Sciatic nerve (tissue), 2 donors: ENCODE measurements around the gene MRPL34. TPM values are rescaled to one million over a fixed set of nuclear protein-coding genes. Genes with fewer than 3 reads are reported as not detected.

ENCODE experiments used
- ATAC-seq: fragments of 200-7000 bp; cut with Tn5 transposase; one replicate; pipeline ENCODE4 v1.9.1; 2020; ENCODE audit warnings: mild to moderate bottlenecking, moderate library complexity
- DNase-seq: peaks from one replicate; pipeline ENCODE4 v3.0.0-alpha.2; 2020; ENCODE audit warnings: low spot score
- intact Hi-C: fragments of 100-400 bp; cut with DNase I; formaldehyde crosslinking; loops from one replicate; pipeline ENCODE4 v1.14.2; 2022
- total RNA-seq: library from RNA; stranded (reverse); fragmentation: NEBNext Ultra II Directional; extraction: Animal tissue kit (Norgen Biotek cat#: 25700); gene quantifications from one replicate; pipeline ENCODE4 v1.2.1, GENCODE V29; 2021
- donor health status: DM: no; HTN: no; CAD: no.
- donor health status: DM: no; HTN: no; CAD: no.

MRPL34 gene
- total RNA-seq, 1 donor from 2014 or later = 55.0 TPM

- ATAC-seq (no peak), DNase-seq (no peak)
- intact Hi-C loops = no loop called here
These were observed 29.9 kb downstream of the MRPL34 start for GRCh38 chr19:17335575-17335974.

- intact Hi-C loops = no loop called here
These were observed 31.4 kb downstream of the MRPL34 start, which contains the start of gene GTPBP3 for GRCh38 chr19:17336872-17337674. TSS of gene GTPBP3 (plus strand) at chr19:17337553. CDS start at chr19:17337612, 59 bp downstream.

GRCh38 chr19:17337675-17338432 is 32.2 kb downstream of the MRPL34 start:
- DNase-seq = no peak
- no peak for ATAC-seq
- intact Hi-C loops = no loop called here

More at GRCh38 chr19:17336872-17337674, 31.4 kb downstream of the MRPL34 start, which contains the start of gene GTPBP3:
- DNase-seq = peak; percentile 97
- ATAC-seq = peak; percentile 96

GRCh38 chr19:17338433-17339078 is 32.9 kb downstream of the MRPL34 start:
- DNase-seq = no peak
- intact Hi-C loops = no loop called here
- ATAC-seq = no peak

GRCh38 chr19:17339088-17339741 is 33.5 kb downstream of the MRPL34 start:
- no peak for ATAC-seq
- intact Hi-C loops = no loop called here
- DNase-seq = no peak

GRCh38 chr19:17340302-17340870 is 34.7 kb downstream of the MRPL34 start:
- ATAC-seq (no peak), DNase-seq (no peak)
- intact Hi-C loops = no loop called here

GRCh38 chr19:17340871-17341357 is 35.2 kb downstream of the MRPL34 start:
- peak; percentile 63 for DNase-seq
- intact Hi-C loops = no loop called here

GRCh38 chr19:17341386-17341785 is 35.7 kb downstream of the MRPL34 start:
- ATAC-seq (no peak), DNase-seq (no peak)
- intact Hi-C loops = no loop called here

More at GRCh38 chr19:17340871-17341357, 35.2 kb downstream of the MRPL34 start:
- ATAC-seq = no peak

GRCh38 chr19:17341845-17342244 is 36.2 kb downstream of the MRPL34 start:
- no peak for DNase-seq
- intact Hi-C loops = no loop called here
- no peak for ATAC-seq

GRCh38 chr19:17346109-17346671 is 40.5 kb downstream of the MRPL34 start:
- DNase-seq = peak; percentile 87

GRCh38 chr19:17347361-17347760 is 41.7 kb downstream of the MRPL34 start:
- ATAC-seq (peak; percentile 64), DNase-seq (no peak)
- intact Hi-C loops = loop anchor here (5.0 kb wide), 1 partner anchor 35 kb away; no protein-coding TSS in a partner anchor

More at GRCh38 chr19:17346109-17346671, 40.5 kb downstream of the MRPL34 start:
- intact Hi-C loops = loop anchor here (5.0 kb wide), 1 partner anchor 36 kb away; no protein-coding TSS in a partner anchor
- ATAC-seq = peak; percentile 87

GRCh38 chr19:17347877-17348276 is 42.2 kb downstream of the MRPL34 start:
- DNase-seq = no peak
- intact Hi-C loops = loop anchor here (5.0 kb wide), 1 partner anchor 34 kb away; no protein-coding TSS in a partner anchor
- ATAC-seq = no peak

- ATAC-seq = peak; percentile 76
- intact Hi-C loops = loop anchor here (5.0 kb wide), 1 partner anchor 34 kb away; no protein-coding TSS in a partner anchor
- peak; percentile 74 for DNase-seq
These were observed 43.0 kb downstream of the MRPL34 start for GRCh38 chr19:17348700-17349099.

GRCh38 chr19:17351815-17352435 is 46.3 kb downstream of the MRPL34 start:
- ATAC-seq = no peak
- no peak for DNase-seq
- intact Hi-C loops = no loop called here

- DNase-seq (no peak), ATAC-seq (no peak)
- intact Hi-C loops = no loop called here
These were observed 47.1 kb downstream of the MRPL34 start for GRCh38 chr19:17352608-17353280.

- DNase-seq (no peak), ATAC-seq (no peak)
- intact Hi-C loops = no loop called here
These were observed 47.7 kb downstream of the MRPL34 start for GRCh38 chr19:17353386-17353785.
